H1 (cell line): ENCODE data around the gene ASAP2. TPM values are rescaled to one million over a fixed set of nuclear protein-coding genes. Genes with fewer than 3 reads are reported as not detected.

ENCODE experiments used
- EGR1 ChIP-seq: IDR thresholded peaks from 2 replicates; pipeline ENCODE4 v1.6.1; 2011; ENCODE audit warnings: low read depth, low read length, borderline replicate concordance
- polyA plus RNA-seq, 7 experiments: library from polyadenylated mRNA; depleted of rRNA in 3 of 7; stranded (reverse) in 5 of 7; unstranded in 2 of 7; fragments of >200 nt in 5 of 7; fragments of 200-250 nt in 2 of 7; gene quantifications; 1 replicate in 5 of 7; 2 replicates in 1 of 7; 4 replicates in 1 of 7; pipeline versions ENCODE4 v1.2.1 to v1.2.3, GENCODE V29; 2011 to 2013; ENCODE audit warnings: missing spikeins in 2 of 7, mixed read lengths in 2 of 7
- total RNA-seq: library from RNA; stranded (reverse); fragmentation: NEBNext Ultra II Directional; extraction: Animal tissue kit (Norgen Biotek cat#: 25700); gene quantifications from 2 replicates; pipeline ENCODE4 v1.2.1, GENCODE V29; 2021

ASAP2 gene
- total and polyA plus RNA-seq, 2 of the 8 experiments (the other 6 are each of a cell fraction or from before 2014, with no cell fraction given) = 10.2 to 18.7 TPM

GRCh38 chr2:9247177-9247576, 40.6 kb downstream of the ASAP2 start (continued):
- TF ChIP-seq EGR1 = no peak
